ENCODE results near the gene SMYD3.

DNA sequence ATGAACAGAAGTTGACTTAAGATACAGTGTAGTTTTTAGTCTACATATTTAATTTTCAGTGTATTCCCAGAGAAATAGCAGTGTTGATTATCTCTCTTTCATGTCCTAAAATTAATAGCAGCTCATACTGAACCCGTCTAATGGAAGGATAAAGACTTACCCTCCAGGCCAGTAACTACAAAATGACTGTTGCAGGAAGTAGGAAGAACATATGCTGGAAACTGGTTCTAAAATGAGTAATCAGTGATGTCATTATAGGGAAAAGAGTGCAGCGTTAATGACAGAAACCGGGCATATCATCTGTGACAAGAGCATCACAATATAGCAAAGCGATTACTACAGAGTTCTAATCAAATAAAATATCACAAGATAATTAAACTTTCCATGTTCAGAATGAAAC is 385.5 kb downstream of the SMYD3 start:
- TF ChIP-seq CTCF (IDR thresholded peaks at IDR 0.05; ENCODE audit: low read depth, low read length, poor library complexity, severe bottlenecking) (no peak), EZH2phosphoT487 (IDR thresholded peaks at IDR 0.05; ENCODE audit: borderline replicate concordance, low read length) (no peak)

All from DOHH2 (cell line).